ENCODE measurements around the gene ZBTB20. TPM values are rescaled to one million over a fixed set of nuclear protein-coding genes. Genes with fewer than 3 reads are reported as not detected.
A peak's percentile ranks its signal among the peaks of the same experiment; 100 is the strongest.

The ZBTB20 gene
- total RNA-seq, 1 experiment from 2014 or later, result 5.1 TPM

GRCh38 chr3:114928989-114929640 lies 218.0 kb downstream of the ZBTB20 start:
- DNase-seq (ENCODE audit: low spot score), result no peak

GRCh38 chr3:114904633-114905032 lies 242.5 kb downstream of the ZBTB20 start:
- DNase-seq (ENCODE audit: low spot score), result no peak

- DNase-seq (ENCODE audit: low spot score), result no peak
Measured at GRCh38 chr3:114903213-114903612, 243.9 kb downstream of the ZBTB20 start.

- DNase-seq (ENCODE audit: low spot score), result no peak
Measured at GRCh38 chr3:114902691-114903101, 244.4 kb downstream of the ZBTB20 start.

GRCh38 chr3:114900908-114901307 lies 246.2 kb downstream of the ZBTB20 start:
- DNase-seq (ENCODE audit: low spot score), result no peak

GRCh38 chr3:114899186-114899931 lies 247.7 kb downstream of the ZBTB20 start:
- DNase-seq (ENCODE audit: low spot score), result no peak

GRCh38 chr3:114896978-114897377 lies 250.1 kb downstream of the ZBTB20 start:
- DNase-seq (ENCODE audit: low spot score), result no peak

GRCh38 chr3:114893361-114893760 lies 253.7 kb downstream of the ZBTB20 start:
- DNase-seq (ENCODE audit: low spot score), result no peak

GRCh38 chr3:114892880-114893279 lies 254.2 kb downstream of the ZBTB20 start:
- no peak for DNase-seq (ENCODE audit: low spot score)

- DNase-seq (ENCODE audit: low spot score), result no peak
Measured at GRCh38 chr3:114892131-114892879, 254.8 kb downstream of the ZBTB20 start.

- DNase-seq (ENCODE audit: low spot score), result no peak
Measured at GRCh38 chr3:114887806-114888205, 259.3 kb downstream of the ZBTB20 start.

- no peak for DNase-seq (ENCODE audit: low spot score)
Measured at GRCh38 chr3:114886905-114887304, 260.2 kb downstream of the ZBTB20 start.

- DNase-seq (ENCODE audit: low spot score), result no peak
Measured at GRCh38 chr3:114884213-114884923, 262.7 kb downstream of the ZBTB20 start.

- no peak for DNase-seq (ENCODE audit: low spot score)
Measured at GRCh38 chr3:114880078-114880477, 267.0 kb downstream of the ZBTB20 start.

- DNase-seq (ENCODE audit: low spot score), result peak; percentile 15
Measured at GRCh38 chr3:114879059-114880031, 267.7 kb downstream of the ZBTB20 start.

- DNase-seq (ENCODE audit: low spot score), result no peak
Measured at GRCh38 chr3:114878114-114878839, 268.8 kb downstream of the ZBTB20 start.

- DNase-seq (ENCODE audit: low spot score), result no peak
Measured at GRCh38 chr3:114877378-114878113, 269.5 kb downstream of the ZBTB20 start.

GRCh38 chr3:114874522-114874971 lies 272.5 kb downstream of the ZBTB20 start:
- no peak for DNase-seq (ENCODE audit: low spot score)

- DNase-seq (ENCODE audit: low spot score), result no peak
Measured at GRCh38 chr3:114873591-114873990, 273.5 kb downstream of the ZBTB20 start.
